Measurements from ENCODE around the gene ARL8A. TPM values are rescaled to one million over a fixed set of nuclear protein-coding genes. Genes with fewer than 3 reads are reported as not detected.
A peak's percentile ranks its signal among the peaks of the same experiment; 100 is the strongest.

Gene ARL8A
- total RNA-seq, 1 donor, result 28.5 TPM

DNA sequence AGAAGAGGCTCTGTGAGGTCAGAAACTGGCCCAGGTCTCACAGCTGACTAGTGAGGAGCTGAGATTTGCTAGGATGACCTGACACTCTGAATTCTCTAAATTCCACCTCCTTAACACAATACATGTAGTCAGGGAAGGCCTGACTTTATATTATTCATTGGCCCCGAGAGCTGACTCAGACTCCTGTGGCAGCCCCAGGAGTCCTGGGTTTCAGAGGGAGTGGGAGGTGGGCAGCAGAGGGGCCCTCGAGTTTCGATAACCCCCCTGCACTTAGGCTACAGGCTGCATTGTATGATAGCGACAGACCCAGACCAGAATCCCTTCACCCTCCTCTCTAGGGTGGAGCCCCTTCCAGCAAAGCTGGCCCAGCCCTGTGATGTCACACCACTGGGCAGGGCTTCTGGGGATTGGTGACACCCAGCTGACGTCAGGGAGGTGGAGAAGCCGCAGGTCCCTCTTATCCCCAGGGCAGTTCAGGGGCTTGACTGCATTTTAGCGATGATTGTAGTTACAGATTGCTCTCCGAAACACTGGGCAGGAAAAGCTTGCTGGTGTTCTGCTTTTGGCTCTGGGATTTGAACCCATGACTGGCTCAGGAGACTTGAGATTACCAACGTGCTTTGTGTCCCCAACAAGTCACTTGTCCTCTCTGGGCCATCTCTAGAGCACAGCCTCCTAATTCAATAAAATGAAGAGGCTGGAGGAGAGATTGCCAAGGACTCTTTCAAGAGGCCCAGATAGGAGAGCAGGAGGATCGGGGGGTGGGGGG lies 38.8 kb downstream of the ARL8A start:
- TF ChIP-seq, protein P1, sequence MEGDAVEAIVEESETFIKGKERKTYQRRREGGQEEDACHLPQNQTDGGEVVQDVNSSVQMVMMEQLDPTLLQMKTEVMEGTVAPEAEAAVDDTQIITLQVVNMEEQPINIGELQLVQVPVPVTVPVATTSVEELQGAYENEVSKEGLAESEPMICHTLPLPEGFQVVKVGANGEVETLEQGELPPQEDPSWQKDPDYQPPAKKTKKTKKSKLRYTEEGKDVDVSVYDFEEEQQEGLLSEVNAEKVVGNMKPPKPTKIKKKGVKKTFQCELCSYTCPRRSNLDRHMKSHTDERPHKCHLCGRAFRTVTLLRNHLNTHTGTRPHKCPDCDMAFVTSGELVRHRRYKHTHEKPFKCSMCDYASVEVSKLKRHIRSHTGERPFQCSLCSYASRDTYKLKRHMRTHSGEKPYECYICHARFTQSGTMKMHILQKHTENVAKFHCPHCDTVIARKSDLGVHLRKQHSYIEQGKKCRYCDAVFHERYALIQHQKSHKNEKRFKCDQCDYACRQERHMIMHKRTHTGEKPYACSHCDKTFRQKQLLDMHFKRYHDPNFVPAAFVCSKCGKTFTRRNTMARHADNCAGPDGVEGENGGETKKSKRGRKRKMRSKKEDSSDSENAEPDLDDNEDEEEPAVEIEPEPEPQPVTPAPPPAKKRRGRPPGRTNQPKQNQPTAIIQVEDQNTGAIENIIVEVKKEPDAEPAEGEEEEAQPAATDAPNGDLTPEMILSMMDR (IDR thresholded peaks at IDR 0.05; ENCODE audit: insufficient read depth, low read depth, low read length), result no peak
- H3K4me3 ChIP-seq (ENCODE audit: low read depth, low read length), result no peak overlapping the region
- DNase-seq (ENCODE audit: low read depth), result peak; percentile 66

DNA sequence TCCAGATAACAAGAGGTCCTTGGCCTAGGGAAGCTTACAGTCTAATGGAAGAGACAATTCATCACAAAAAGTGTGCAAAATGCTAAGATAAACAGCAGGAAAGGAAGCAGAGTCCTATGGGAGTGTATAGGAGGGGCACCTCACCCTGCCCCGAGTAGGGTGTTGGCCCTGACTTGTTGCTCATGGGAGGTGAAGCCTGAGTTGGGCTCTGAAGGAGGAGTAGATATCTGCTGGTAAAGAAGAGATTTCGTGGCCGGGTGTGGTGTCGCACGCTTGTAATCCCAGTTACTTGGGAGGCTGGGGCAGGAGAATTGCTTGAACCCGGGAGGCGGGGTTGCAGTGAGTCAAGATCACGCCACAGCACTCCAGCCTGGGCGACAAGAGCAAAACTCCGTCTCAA lies 40.5 kb downstream of the ARL8A start:
- DNase-seq (ENCODE audit: low read depth), result no peak
- no peak overlapping the region for H3K4me3 ChIP-seq (ENCODE audit: low read depth, low read length)
- TF ChIP-seq, protein P1 (IDR thresholded peaks at IDR 0.05; ENCODE audit: insufficient read depth, low read depth, low read length), result no peak

DNA sequence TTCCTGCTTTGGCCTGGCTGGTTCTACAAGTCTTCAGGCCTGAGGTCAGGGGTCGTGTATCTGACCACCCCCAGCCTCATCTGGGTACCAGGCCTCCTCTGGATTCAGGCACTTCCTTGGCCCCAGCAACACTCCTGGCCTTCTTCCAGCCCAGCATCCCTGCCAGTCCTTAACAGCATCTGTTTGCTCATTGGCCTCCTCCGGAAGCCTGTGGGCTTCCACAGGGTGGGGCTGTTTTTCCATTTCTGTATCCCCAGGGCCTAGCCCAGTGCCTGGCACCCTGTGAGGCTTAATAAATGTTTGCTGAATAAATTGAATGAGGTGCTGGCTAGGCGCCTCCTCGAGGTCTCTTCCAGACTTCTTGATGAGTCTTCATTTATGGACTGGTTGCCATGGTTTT lies 43.4 kb downstream of the ARL8A start:
- TF ChIP-seq, protein P1 (IDR thresholded peaks at IDR 0.05; ENCODE audit: insufficient read depth, low read depth, low read length), result no peak
- no peak overlapping the region for H3K4me3 ChIP-seq (ENCODE audit: low read depth, low read length)
- no peak for DNase-seq (ENCODE audit: low read depth)

DNA sequence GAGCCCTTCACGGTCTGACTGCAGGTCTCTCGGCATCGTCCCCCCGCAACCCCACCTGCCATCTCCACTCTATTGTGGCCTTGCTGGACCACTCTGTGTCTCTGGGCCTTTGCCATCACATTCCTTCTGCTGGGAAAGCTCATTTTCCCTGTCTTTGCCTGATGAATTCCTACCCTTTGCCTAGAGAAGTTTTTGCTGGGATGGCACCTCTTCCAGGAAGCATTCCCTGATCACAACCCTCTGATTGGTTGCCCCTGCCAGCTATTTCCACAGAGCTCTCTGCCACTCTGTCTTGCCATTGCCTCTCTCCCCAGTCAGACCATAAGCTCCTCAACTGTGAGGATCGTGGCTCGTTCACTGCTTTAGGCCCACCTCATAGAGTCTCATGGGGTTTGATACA lies 50.7 kb downstream of the ARL8A start:
- DNase-seq (ENCODE audit: low read depth), result no peak
- TF ChIP-seq, protein P1 (IDR thresholded peaks at IDR 0.05; ENCODE audit: insufficient read depth, low read depth, low read length), result no peak
- H3K4me3 ChIP-seq (ENCODE audit: low read depth, low read length), result no peak overlapping the region

DNA sequence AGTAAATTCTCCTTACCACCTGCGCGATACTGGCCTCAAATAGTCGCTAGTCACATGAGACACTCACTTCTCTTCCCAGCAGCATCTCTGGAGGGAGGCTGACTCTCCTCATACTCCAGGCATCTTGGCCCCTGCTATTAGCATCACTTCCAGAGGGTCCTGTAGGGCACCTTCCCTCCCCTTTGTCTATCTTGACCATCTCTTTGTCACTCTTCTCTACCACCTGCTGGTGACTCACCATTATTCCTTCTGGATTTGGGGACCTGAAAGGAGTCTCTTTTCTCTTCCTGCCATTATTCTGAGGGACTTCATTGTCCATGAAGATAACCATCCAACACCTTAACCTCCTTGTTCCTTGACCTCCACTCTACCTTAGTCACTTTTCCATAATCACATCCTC lies 53.5 kb downstream of the ARL8A start:
- no peak overlapping the region for H3K4me3 ChIP-seq (ENCODE audit: low read depth, low read length)
- TF ChIP-seq, protein P1 (IDR thresholded peaks at IDR 0.05; ENCODE audit: insufficient read depth, low read depth, low read length), result no peak
- no peak for DNase-seq (ENCODE audit: low read depth)

DNA sequence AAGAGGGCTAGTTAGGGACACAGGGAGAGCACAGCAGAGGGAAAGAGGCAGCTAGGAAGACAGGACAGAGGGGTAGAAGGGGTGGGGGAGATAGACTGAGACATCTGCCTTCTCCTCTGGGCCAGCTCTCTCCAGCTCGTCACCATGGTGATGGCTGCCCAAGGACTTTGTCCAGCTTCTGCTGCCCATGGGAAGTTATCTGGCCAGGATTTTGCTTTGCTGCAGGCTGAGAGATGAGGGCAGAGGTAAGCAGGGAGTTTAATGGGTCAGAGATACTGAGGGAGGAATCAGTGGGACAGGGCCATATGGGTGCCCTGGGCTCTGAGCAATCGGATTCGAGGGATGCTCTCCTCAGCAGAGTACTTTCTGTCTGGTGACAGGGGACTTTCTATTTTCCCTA lies 56.3 kb downstream of the ARL8A start:
- no peak overlapping the region for H3K4me3 ChIP-seq (ENCODE audit: low read depth, low read length)
- TF ChIP-seq, protein P1 (IDR thresholded peaks at IDR 0.05; ENCODE audit: insufficient read depth, low read depth, low read length), result no peak
- DNase-seq (ENCODE audit: low read depth), result no peak
